Hepatocyte (in vitro differentiated cells): ENCODE data around the gene PRND. TPM values are rescaled to one million over a fixed set of nuclear protein-coding genes. Genes with fewer than 3 reads are reported as not detected.

Experiments used
- DNase-seq: peaks from one replicate; pipeline ENCODE4 v3.0.0-alpha.2; 2016; ENCODE audit warnings: low spot score
- H2AFZ ChIP-seq: fragments of 200-600 bp; sonication (generic); 2 replicates; pipeline ENCODE4 v1.6.0; 2016; ENCODE audit warnings: antibody characterized with exemption, mild to moderate bottlenecking
- H3K27ac ChIP-seq: fragments of 200-600 bp; sonication (generic); 2 replicates; pipeline ENCODE4 v1.5.1; 2016; ENCODE audit warnings: mild to moderate bottlenecking
- H3K27me3 ChIP-seq: fragments of 200-600 bp; sonication (generic); 2 replicates; pipeline ENCODE4 v1.6.1; 2016
- H3K36me3 ChIP-seq: fragments of 200-600 bp; sonication (generic); replicated peaks from 2 replicates; pipeline ENCODE4 v1.5.1; 2016; ENCODE audit warnings: low read depth; ENCODE audit not compliant: insufficient read depth
- H3K4me1 ChIP-seq: fragments of 200-600 bp; sonication (generic); 2 replicates; pipeline ENCODE4 v1.5.1; 2016; ENCODE audit warnings: mild to moderate bottlenecking, moderate library complexity; ENCODE audit not compliant: insufficient read depth
- H3K4me2 ChIP-seq: fragments of 200-600 bp; sonication (generic); 2 replicates; pipeline ENCODE4 v1.6.0; 2016
- H3K4me3 ChIP-seq: fragments of 200-600 bp; sonication (generic); 2 replicates; pipeline ENCODE4 v1.5.1; 2016; ENCODE audit warnings: mild to moderate bottlenecking
- H3K79me2 ChIP-seq: fragments of 200-600 bp; sonication (generic); 2 replicates; pipeline ENCODE4 v1.6.0; 2017; ENCODE audit warnings: mild to moderate bottlenecking
- H3K9me2 ChIP-seq: fragments of 200-600 bp; sonication (generic); replicated peaks from 2 replicates; pipeline ENCODE4 v1.6.0; 2017; ENCODE audit warnings: mild to moderate bottlenecking; ENCODE audit not compliant: insufficient read depth
- H3K9me3 ChIP-seq: fragments of 200-600 bp; sonication (generic); 2 replicates; pipeline ENCODE4 v1.5.1; 2016; ENCODE audit warnings: low read depth, mild to moderate bottlenecking
- H4K20me1 ChIP-seq: fragments of 200-600 bp; sonication (generic); 2 replicates; pipeline ENCODE4 v1.6.0; 2016; ENCODE audit warnings: mild to moderate bottlenecking; ENCODE audit not compliant: insufficient read depth, poor library complexity, severe bottlenecking
- CTCF ChIP-seq: fragments of 200-600 bp; sonication (generic); IDR thresholded peaks from 2 replicates; pipeline ENCODE4 v1.5.1; 2016; ENCODE audit warnings: antibody characterized with exemption, mild to moderate bottlenecking; ENCODE audit not compliant: poor library complexity
- EZH2 ChIP-seq: fragments of 200-600 bp; sonication (generic); IDR thresholded peaks from 2 replicates; pipeline ENCODE4 v1.6.1; 2016; ENCODE audit warnings: antibody characterized with exemption, mild to moderate bottlenecking, borderline replicate concordance
- EZH2phosphoT487 ChIP-seq: fragments of 200-600 bp; sonication (generic); IDR thresholded peaks from one replicate; pipeline ENCODE4 v1.6.1; 2018; ENCODE audit warnings: antibody characterized with exemption, mild to moderate bottlenecking, low read depth, moderate library complexity; ENCODE audit not compliant: unreplicated experiment, severe bottlenecking
- WGBS: methylation state at CpG from one replicate; pipeline ENCODE4 v1.1.6; 2016; ENCODE audit warnings: low lambda C conversion rate; ENCODE audit errors: missing lambda C conversion rate; 5-methylcytosine and 5-hydroxymethylcytosine counted together
- polyA plus RNA-seq: library from polyadenylated mRNA; unstranded; fragments of >200 nt; fragmentation: Nextera tagmentation; extraction: Ambion mirVana; gene quantifications from 2 replicates; pipeline ENCODE4 v1.2.1, GENCODE V29; 2016
- total RNA-seq: library from RNA; depleted of rRNA; stranded (reverse); fragments of >200 nt; gene quantifications from 2 replicates; pipeline ENCODE4 v1.2.3, GENCODE V29; 2014

Gene PRND
- total and polyA plus RNA-seq, 2 experiments from 2014 or later = 0.34 to 0.70 TPM

GRCh38 chr20:4709261-4710105 is 12.2 kb upstream of the PRND start:
- Histone ChIP-seq H3K9me2 (no peaks in the 10 kb centered on the region), H4K20me1 (no peaks in the 10 kb centered on the region), H3K4me1 (no peaks in the 10 kb centered on the region), H3K27ac (no peak overlapping the region), H3K9me3 (no peaks in the 10 kb centered on the region), H3K4me3 (no peak overlapping the region), H3K4me2 (no peak overlapping the region), H3K36me3 (no peaks in the 10 kb centered on the region), H3K27me3 (no peaks in the 10 kb centered on the region), H2AFZ (no peak overlapping the region), H3K79me2 (no peaks in the 10 kb centered on the region)
- WGBS = 96% methylated on average over 10 of the region's 10 CpGs
- DNase-seq = no peak
- TF ChIP-seq EZH2 (no peak), EZH2phosphoT487 (no peak)

- Histone ChIP-seq H3K4me2 (no peak overlapping the region), H3K36me3 (no peaks in the 10 kb centered on the region), H3K4me3 (no peak overlapping the region), H3K9me3 (no peaks in the 10 kb centered on the region), H3K27ac (no peak overlapping the region), H3K79me2 (no peaks in the 10 kb centered on the region), H3K27me3 (no peaks in the 10 kb centered on the region), H3K4me1 (no peaks in the 10 kb centered on the region), H3K9me2 (no peaks in the 10 kb centered on the region), H4K20me1 (no peaks in the 10 kb centered on the region), H2AFZ (no peak overlapping the region)
- 98% methylated on average over 6 of the region's 6 CpGs for WGBS
- TF ChIP-seq EZH2phosphoT487 = no peak
- TF ChIP-seq EZH2 = no peak
- no peak for TF ChIP-seq CTCF
- DNase-seq = no peak
These were observed 11.6 kb upstream of the PRND start for GRCh38 chr20:4710106-4710475.

GRCh38 chr20:4711511-4711910 is 10.2 kb upstream of the PRND start:
- WGBS = 85% methylated on average over 5 of the region's 5 CpGs
- no peaks in the 10 kb centered on the region for H3K79me2 ChIP-seq
- no peak overlapping the region for H2AFZ ChIP-seq
- H3K4me1 ChIP-seq = no peaks in the 10 kb centered on the region
- H3K9me2 ChIP-seq = no peaks in the 10 kb centered on the region
- no peaks in the 10 kb centered on the region for H3K27me3 ChIP-seq
- no peaks in the 10 kb centered on the region for H4K20me1 ChIP-seq
- no peak overlapping the region for H3K4me3 ChIP-seq
- no peaks in the 10 kb centered on the region for H3K36me3 ChIP-seq
- TF ChIP-seq EZH2 = no peak
- TF ChIP-seq EZH2phosphoT487 = no peak
- no peak for TF ChIP-seq CTCF
- DNase-seq = no peak
- no peak overlapping the region for H3K27ac ChIP-seq
- H3K9me3 ChIP-seq = no peaks in the 10 kb centered on the region
- no peak overlapping the region for H3K4me2 ChIP-seq

- H3K36me3 ChIP-seq = no peaks in the 10 kb centered on the region
These were observed 8.3 kb upstream of the PRND start for GRCh38 chr20:4713401-4713800.

More at GRCh38 chr20:4713401-4713800, 8.3 kb upstream of the PRND start:
- no peaks in the 10 kb centered on the region for H3K9me2 ChIP-seq
- H3K4me1 ChIP-seq = no peaks in the 10 kb centered on the region
- H4K20me1 ChIP-seq = no peaks in the 10 kb centered on the region
- TF ChIP-seq EZH2phosphoT487 (no peak), CTCF (no peak), EZH2 (no peak)
- no peaks in the 10 kb centered on the region for H3K79me2 ChIP-seq
- H3K27me3 ChIP-seq = no peaks in the 10 kb centered on the region
- H3K4me2 ChIP-seq = no peak overlapping the region
- no peak overlapping the region for H3K27ac ChIP-seq
- H3K4me3 ChIP-seq = no peak overlapping the region
- H2AFZ ChIP-seq = no peak overlapping the region
- DNase-seq = no peak
- no peaks in the 10 kb centered on the region for H3K9me3 ChIP-seq
- WGBS = 87% methylated on average over 7 of the region's 7 CpGs
